Rectal smooth muscle tissue (tissue), 1 donor: ENCODE results near the gene THEM5.

Experiments
- H3K27ac ChIP-seq: one replicate; pipeline ENCODE4 v1.7.0; 2013; ENCODE audit warnings: low read depth, low read length, inconsistent platforms
- H3K27me3 ChIP-seq: one replicate; pipeline ENCODE4 v1.7.0; 2013; ENCODE audit warnings: low read length; ENCODE audit not compliant: control insufficient read depth, insufficient read depth
- H3K36me3 ChIP-seq: one replicate; pipeline ENCODE4 v1.7.0; 2013; ENCODE audit warnings: low read length; ENCODE audit not compliant: control insufficient read depth, insufficient read depth
- H3K4me1 ChIP-seq: one replicate; pipeline ENCODE4 v1.7.0; 2013; ENCODE audit warnings: low read length; ENCODE audit not compliant: control insufficient read depth, insufficient read depth
- H3K4me3 ChIP-seq: one replicate; pipeline ENCODE4 v1.7.0; 2013; ENCODE audit warnings: low read length
- H3K9ac ChIP-seq: one replicate; pipeline ENCODE4 v1.7.0; 2013; ENCODE audit warnings: low read length

Gene THEM5

GRCh38 chr1:151820940-151821339 is 32.6 kb downstream of the THEM5 start:
- Histone ChIP-seq H3K36me3 (no peaks in the 10 kb centered on the region), H3K4me1 (no peaks in the 10 kb centered on the region), H3K4me3 (no peak overlapping the region), H3K9ac (no peak overlapping the region), H3K27ac (no peak overlapping the region), H3K27me3 (no peaks in the 10 kb centered on the region)

- no peak overlapping the region for H3K9ac ChIP-seq
- H3K4me1 ChIP-seq = no peaks in the 10 kb centered on the region
- H3K27me3 ChIP-seq = no peaks in the 10 kb centered on the region
- H3K4me3 ChIP-seq = no peak overlapping the region
- no peak overlapping the region for H3K27ac ChIP-seq
- no peaks in the 10 kb centered on the region for H3K36me3 ChIP-seq
Observed at GRCh38 chr1:151819976-151820623, 33.4 kb downstream of the THEM5 start.

GRCh38 chr1:151819227-151819835 is 34.2 kb downstream of the THEM5 start:
- Histone ChIP-seq H3K27ac (no peak overlapping the region), H3K27me3 (no peaks in the 10 kb centered on the region), H3K4me1 (no peaks in the 10 kb centered on the region), H3K9ac (no peak overlapping the region), H3K36me3 (no peaks in the 10 kb centered on the region), H3K4me3 (no peak overlapping the region)

GRCh38 chr1:151817353-151817730 is 36.2 kb downstream of the THEM5 start:
- no peaks in the 10 kb centered on the region for H3K36me3 ChIP-seq
- no peak overlapping the region for H3K27ac ChIP-seq
- no peak overlapping the region for H3K9ac ChIP-seq
- no peaks in the 10 kb centered on the region for H3K4me1 ChIP-seq
- H3K4me3 ChIP-seq = no peak overlapping the region
- no peaks in the 10 kb centered on the region for H3K27me3 ChIP-seq

GRCh38 chr1:151816548-151817352 is 36.8 kb downstream of the THEM5 start:
- no peak overlapping the region for H3K4me3 ChIP-seq
- no peaks in the 10 kb centered on the region for H3K27me3 ChIP-seq
- H3K27ac ChIP-seq = no peak overlapping the region
- no peaks in the 10 kb centered on the region for H3K36me3 ChIP-seq
- no peak overlapping the region for H3K9ac ChIP-seq
- no peaks in the 10 kb centered on the region for H3K4me1 ChIP-seq

GRCh38 chr1:151815716-151816327 is 37.7 kb downstream of the THEM5 start:
- H3K4me3 ChIP-seq = no peak overlapping the region
- no peaks in the 10 kb centered on the region for H3K4me1 ChIP-seq
- H3K9ac ChIP-seq = no peak overlapping the region
- H3K27me3 ChIP-seq = no peaks in the 10 kb centered on the region
- no peak overlapping the region for H3K27ac ChIP-seq
- H3K36me3 ChIP-seq = no peaks in the 10 kb centered on the region

- no peaks in the 10 kb centered on the region for H3K4me1 ChIP-seq
- no peaks in the 10 kb centered on the region for H3K27me3 ChIP-seq
- H3K4me3 ChIP-seq = no peak overlapping the region
- H3K36me3 ChIP-seq = no peaks in the 10 kb centered on the region
- no peak overlapping the region for H3K9ac ChIP-seq
- no peak overlapping the region for H3K27ac ChIP-seq
Observed at GRCh38 chr1:151814971-151815545, 38.5 kb downstream of the THEM5 start.

- Histone ChIP-seq H3K9ac (no peak overlapping the region), H3K4me3 (no peak overlapping the region), H3K27ac (no peak overlapping the region), H3K36me3 (no peaks in the 10 kb centered on the region), H3K4me1 (no peaks in the 10 kb centered on the region), H3K27me3 (no peaks in the 10 kb centered on the region)
Observed at GRCh38 chr1:151814426-151814825, 39.1 kb downstream of the THEM5 start.

- no peak overlapping the region for H3K27ac ChIP-seq
- H3K4me1 ChIP-seq = no peaks in the 10 kb centered on the region
- no peak overlapping the region for H3K9ac ChIP-seq
- H3K27me3 ChIP-seq = no peaks in the 10 kb centered on the region
- no peak overlapping the region for H3K4me3 ChIP-seq
- H3K36me3 ChIP-seq = no peaks in the 10 kb centered on the region
Observed at GRCh38 chr1:151813271-151813977, 40.1 kb downstream of the THEM5 start.

- no peak overlapping the region for H3K4me3 ChIP-seq
- H3K36me3 ChIP-seq = no peaks in the 10 kb centered on the region
- H3K27ac ChIP-seq = no peak overlapping the region
- no peak overlapping the region for H3K9ac ChIP-seq
- H3K27me3 ChIP-seq = no peaks in the 10 kb centered on the region
- no peaks in the 10 kb centered on the region for H3K4me1 ChIP-seq
Observed at GRCh38 chr1:151811181-151811580, 42.3 kb downstream of the THEM5 start.

- H3K4me3 ChIP-seq = no peak overlapping the region
- no peaks in the 10 kb centered on the region for H3K27me3 ChIP-seq
- H3K4me1 ChIP-seq = no peaks in the 10 kb centered on the region
- H3K9ac ChIP-seq = no peak overlapping the region
- H3K27ac ChIP-seq = no peak overlapping the region
- no peaks in the 10 kb centered on the region for H3K36me3 ChIP-seq
Observed at GRCh38 chr1:151809985-151810556, 43.4 kb downstream of the THEM5 start.
